A673 (cell line): ENCODE results near the gene SGO2.

Source experiments
- CTCF ChIP-seq: fragments of 300-800, 200-600 bp; sonication (generic); conservative IDR thresholded peaks from 2 replicates; pipeline ENCODE4 v1.5.1; 2017; ENCODE audit warnings: low read depth, mild to moderate bottlenecking, antibody characterized with exemption, low read length, moderate library complexity, mixed read lengths
- EZH2 ChIP-seq: fragments of 200-600 bp; sonication (generic); IDR thresholded peaks from 2 replicates; pipeline ENCODE4 v1.6.1; 2017; ENCODE audit warnings: borderline replicate concordance, low read depth, mild to moderate bottlenecking, mixed read lengths, antibody characterized with exemption, low read length; ENCODE audit not compliant: poor library complexity, severe bottlenecking

- no peak for TF ChIP-seq CTCF
- TF ChIP-seq EZH2 = no peak
Measured at GRCh38 chr2:200631287-200631686, 105.3 kb downstream of the SGO2 start.
